HL-60 (cell line): ENCODE data around the gene ZFAND2B.

ENCODE experiments used
- DNase-seq, 2 experiments: peaks; one replicate each; pipeline ENCODE4 v3.0.0-alpha.2; 2010 to 2020; ENCODE audit warnings: low read depth in 1 of 2, low spot score in 1 of 2
- H3K27ac ChIP-seq: fragments of 250-450 bp; sonication (Bioruptor Pico); replicated peaks from 2 replicates; pipeline ENCODE4 v1.5.1; 2020; ENCODE audit warnings: mild to moderate bottlenecking, moderate library complexity
- H3K27me3 ChIP-seq: fragments of 250-450 bp; sonication (Bioruptor Pico); 2 replicates; pipeline ENCODE4 v1.5.1; 2021; ENCODE audit warnings: mild to moderate bottlenecking, moderate library complexity; ENCODE audit not compliant: insufficient read depth, poor library complexity, severe bottlenecking
- H3K4me3 ChIP-seq: replicated peaks from 2 replicates; pipeline ENCODE4 v1.5.1; 2011; ENCODE audit warnings: mild to moderate bottlenecking, control low read depth, low read length; ENCODE audit not compliant: insufficient read depth
- GABPA ChIP-seq: IDR thresholded peaks from 2 replicates; pipeline ENCODE4 v1.6.1; 2012; ENCODE audit warnings: low read depth
- POLR2AphosphoS5 ChIP-seq: IDR thresholded peaks from 2 replicates; pipeline ENCODE4 v1.6.1; 2012; ENCODE audit warnings: low read depth
- SPI1 ChIP-seq: IDR thresholded peaks from 2 replicates; pipeline ENCODE4 v1.6.1; 2012; ENCODE audit warnings: low read depth, mild to moderate bottlenecking, borderline replicate concordance
- TF ChIP-seq, protein P1 (sequence below): IDR thresholded peaks from 2 replicates; pipeline ENCODE4 v1.6.1; 2012; ENCODE audit warnings: low read depth; ENCODE audit not compliant: insufficient replicate concordance
- TF ChIP-seq, protein P2 (sequence below): IDR thresholded peaks from one replicate; pipeline ENCODE4 v1.5.1; 2011; ENCODE audit warnings: low read length, control low read depth, inconsistent platforms; ENCODE audit not compliant: insufficient read depth

Gene ZFAND2B

DNA sequence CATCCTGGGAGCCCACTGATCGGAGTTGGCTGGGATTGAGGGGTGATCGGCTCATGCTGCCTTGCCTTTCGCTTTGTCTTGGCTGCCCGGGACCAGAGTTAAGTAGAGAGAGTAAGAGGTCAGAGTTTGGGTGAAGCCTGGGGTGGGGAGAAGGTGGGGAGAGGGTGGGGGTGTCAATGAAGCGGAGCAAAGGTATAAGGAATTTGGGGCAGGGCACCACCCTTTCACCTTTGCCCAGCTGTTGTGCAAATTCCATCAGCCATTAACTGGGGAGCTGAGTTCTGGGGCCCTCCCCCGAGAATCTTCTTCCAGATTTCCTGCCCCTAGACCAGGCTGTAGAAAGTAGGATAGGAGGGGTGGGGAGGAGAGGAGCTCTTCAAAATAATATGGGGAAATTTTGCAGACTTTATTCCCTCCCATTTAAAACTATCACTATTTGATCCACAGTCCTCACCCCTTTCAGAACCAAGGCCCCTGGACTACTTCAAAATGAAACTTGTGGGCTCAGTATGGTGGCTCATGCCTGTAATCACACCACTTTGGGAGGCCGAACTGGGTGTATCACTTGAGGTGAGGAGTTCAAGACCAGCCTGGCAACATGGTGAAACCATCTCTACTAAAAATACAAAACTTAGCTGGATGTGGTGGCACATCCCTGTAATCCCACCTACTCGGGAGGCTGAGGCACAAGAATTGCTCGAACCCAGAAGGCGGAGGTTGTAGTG lies 36.5 kb upstream of the ZFAND2B start, which contains the start of gene SLC23A3:
TSS of gene SLC23A3 (minus strand) at position 100 of the 725 bp plus-strand sequence. CDS start at position 55, 45 bp downstream.
- DNase-seq = no peak
- Histone ChIP-seq H3K27ac (no peak within 1 kb of the TSS), H3K4me3 (no peak within 1 kb of the TSS), H3K27me3 (no peaks in the 10 kb centered on the region)
- TF ChIP-seq, protein P1, sequence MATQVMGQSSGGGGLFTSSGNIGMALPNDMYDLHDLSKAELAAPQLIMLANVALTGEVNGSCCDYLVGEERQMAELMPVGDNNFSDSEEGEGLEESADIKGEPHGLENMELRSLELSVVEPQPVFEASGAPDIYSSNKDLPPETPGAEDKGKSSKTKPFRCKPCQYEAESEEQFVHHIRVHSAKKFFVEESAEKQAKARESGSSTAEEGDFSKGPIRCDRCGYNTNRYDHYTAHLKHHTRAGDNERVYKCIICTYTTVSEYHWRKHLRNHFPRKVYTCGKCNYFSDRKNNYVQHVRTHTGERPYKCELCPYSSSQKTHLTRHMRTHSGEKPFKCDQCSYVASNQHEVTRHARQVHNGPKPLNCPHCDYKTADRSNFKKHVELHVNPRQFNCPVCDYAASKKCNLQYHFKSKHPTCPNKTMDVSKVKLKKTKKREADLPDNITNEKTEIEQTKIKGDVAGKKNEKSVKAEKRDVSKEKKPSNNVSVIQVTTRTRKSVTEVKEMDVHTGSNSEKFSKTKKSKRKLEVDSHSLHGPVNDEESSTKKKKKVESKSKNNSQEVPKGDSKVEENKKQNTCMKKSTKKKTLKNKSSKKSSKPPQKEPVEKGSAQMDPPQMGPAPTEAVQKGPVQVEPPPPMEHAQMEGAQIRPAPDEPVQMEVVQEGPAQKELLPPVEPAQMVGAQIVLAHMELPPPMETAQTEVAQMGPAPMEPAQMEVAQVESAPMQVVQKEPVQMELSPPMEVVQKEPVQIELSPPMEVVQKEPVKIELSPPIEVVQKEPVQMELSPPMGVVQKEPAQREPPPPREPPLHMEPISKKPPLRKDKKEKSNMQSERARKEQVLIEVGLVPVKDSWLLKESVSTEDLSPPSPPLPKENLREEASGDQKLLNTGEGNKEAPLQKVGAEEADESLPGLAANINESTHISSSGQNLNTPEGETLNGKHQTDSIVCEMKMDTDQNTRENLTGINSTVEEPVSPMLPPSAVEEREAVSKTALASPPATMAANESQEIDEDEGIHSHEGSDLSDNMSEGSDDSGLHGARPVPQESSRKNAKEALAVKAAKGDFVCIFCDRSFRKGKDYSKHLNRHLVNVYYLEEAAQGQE = no peak
- TF ChIP-seq, protein P2, sequence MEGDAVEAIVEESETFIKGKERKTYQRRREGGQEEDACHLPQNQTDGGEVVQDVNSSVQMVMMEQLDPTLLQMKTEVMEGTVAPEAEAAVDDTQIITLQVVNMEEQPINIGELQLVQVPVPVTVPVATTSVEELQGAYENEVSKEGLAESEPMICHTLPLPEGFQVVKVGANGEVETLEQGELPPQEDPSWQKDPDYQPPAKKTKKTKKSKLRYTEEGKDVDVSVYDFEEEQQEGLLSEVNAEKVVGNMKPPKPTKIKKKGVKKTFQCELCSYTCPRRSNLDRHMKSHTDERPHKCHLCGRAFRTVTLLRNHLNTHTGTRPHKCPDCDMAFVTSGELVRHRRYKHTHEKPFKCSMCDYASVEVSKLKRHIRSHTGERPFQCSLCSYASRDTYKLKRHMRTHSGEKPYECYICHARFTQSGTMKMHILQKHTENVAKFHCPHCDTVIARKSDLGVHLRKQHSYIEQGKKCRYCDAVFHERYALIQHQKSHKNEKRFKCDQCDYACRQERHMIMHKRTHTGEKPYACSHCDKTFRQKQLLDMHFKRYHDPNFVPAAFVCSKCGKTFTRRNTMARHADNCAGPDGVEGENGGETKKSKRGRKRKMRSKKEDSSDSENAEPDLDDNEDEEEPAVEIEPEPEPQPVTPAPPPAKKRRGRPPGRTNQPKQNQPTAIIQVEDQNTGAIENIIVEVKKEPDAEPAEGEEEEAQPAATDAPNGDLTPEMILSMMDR = no peak
- TF ChIP-seq GABPA (no peak), SPI1 (no peak), POLR2AphosphoS5 (no peak)

DNA sequence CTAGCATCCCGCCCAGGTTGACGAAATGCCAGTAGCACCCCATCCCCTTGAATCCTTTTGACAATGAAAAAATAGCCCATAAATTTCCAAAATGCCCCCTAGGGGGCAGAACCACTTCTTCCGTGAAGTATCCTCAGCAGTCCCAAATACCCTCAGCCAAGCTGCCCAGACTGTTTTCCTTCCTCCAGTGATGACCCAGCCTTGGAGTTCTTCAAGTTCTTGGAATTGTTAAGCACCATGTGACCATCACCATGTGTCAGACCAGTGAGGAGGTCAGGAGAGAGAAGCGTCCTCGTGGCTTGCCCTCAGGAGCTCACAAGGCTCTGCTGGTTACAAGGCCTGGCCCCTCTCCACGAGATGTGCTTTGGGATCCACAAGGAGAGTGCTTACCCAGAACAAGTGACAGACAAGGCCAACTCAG lies 35.3 kb upstream of the ZFAND2B start:
- Histone ChIP-seq H3K27ac (no peak overlapping the region), H3K27me3 (no peaks in the 10 kb centered on the region), H3K4me3 (no peak overlapping the region)
- TF ChIP-seq POLR2AphosphoS5 (0 out of 2 replicates have a peak, but pooled peaks have one; percentile 31), SPI1 (no peak)
- TF ChIP-seq, protein P2 = peak; percentile 70
- peak in 1 of 2 experiments; percentile 46 for DNase-seq

DNA sequence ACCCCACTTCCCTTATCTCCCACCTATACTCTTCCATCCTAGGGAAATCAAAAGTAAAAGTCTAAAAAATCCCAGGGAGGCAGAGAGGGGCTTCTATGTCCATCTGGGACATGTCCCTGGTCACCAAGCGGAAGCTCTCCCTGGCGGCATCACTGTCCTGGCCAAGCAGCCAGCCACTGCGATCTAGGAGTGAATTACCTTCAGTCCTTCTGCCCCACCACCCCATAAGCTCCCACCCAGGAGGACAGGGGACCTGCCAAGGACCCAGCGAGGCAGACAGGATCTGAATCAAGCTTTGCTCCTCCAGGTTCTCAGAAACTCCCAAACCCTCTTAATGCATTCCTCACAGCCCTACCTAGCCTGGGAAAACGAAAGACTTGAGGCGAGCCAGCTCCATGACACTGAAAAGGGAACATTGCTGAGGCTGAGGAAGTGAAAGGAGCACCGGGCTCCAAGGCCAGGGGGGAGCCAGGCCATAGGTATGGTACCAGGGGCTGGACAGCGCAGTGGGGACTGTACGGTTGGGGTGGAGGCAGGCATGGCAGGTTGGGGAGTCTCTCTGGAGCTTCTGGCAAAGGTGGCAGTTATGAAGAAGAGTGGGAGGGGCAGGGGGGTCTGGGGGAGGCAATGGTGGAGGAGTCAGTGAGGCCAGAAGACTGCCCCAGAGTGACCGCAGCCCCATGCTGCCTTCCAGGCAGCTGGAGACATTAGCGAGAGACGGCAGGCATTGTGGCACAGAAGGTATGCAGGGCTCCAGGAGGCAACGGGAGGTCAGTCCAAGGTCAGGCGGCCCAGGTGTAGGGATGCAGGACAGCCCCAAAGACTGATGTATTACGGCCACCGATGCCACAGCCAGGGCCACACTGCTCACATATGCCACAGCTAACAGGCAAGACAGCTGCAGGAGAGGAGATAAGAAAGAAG lies 34.1 kb upstream of the ZFAND2B start:
- DNase-seq = no peak
- H3K27ac ChIP-seq = no peak overlapping the region
- no peak for TF ChIP-seq SPI1
- TF ChIP-seq GABPA = no peak
- TF ChIP-seq, protein P1 = no peak
- TF ChIP-seq POLR2AphosphoS5 = no peak
- TF ChIP-seq, protein P2 = no peak
- H3K27me3 ChIP-seq = no peaks in the 10 kb centered on the region
- H3K4me3 ChIP-seq = no peak overlapping the region
